H9 (cell line): Measurements from ENCODE around the gene CLDN11. TPM values are rescaled to one million over a fixed set of nuclear protein-coding genes. Genes with fewer than 3 reads are reported as not detected.

Experiments used
- DNase-seq: peaks from one replicate; pipeline ENCODE4 v3.0.0-alpha.2; 2017
- H2AFZ ChIP-seq: one replicate; pipeline ENCODE4 v1.6.1; 2013; ENCODE audit warnings: mild to moderate bottlenecking, low read length, control low read depth, moderate library complexity
- H2AK5ac ChIP-seq: 2 replicates; pipeline ENCODE4 v1.6.1; 2013; ENCODE audit warnings: low read length, control low read depth, mixed read lengths; ENCODE audit not compliant: insufficient read length
- H2BK120ac ChIP-seq: one replicate; pipeline ENCODE4 v1.6.1; 2013; ENCODE audit warnings: low read depth, mild to moderate bottlenecking, low read length, control low read depth, inconsistent platforms; ENCODE audit not compliant: poor library complexity, severe bottlenecking
- H2BK12ac ChIP-seq: 2 replicates; pipeline ENCODE4 v1.6.1; 2013; ENCODE audit warnings: low read length, control low read depth, mixed read lengths, low read depth; ENCODE audit not compliant: insufficient read length
- H2BK15ac ChIP-seq: 2 replicates; pipeline ENCODE4 v1.6.1; 2013; ENCODE audit warnings: low read depth, low read length, control low read depth
- H2BK20ac ChIP-seq: one replicate; pipeline ENCODE4 v1.6.1; 2013; ENCODE audit warnings: low read depth, mild to moderate bottlenecking, low read length, control low read depth, inconsistent platforms; ENCODE audit not compliant: poor library complexity, severe bottlenecking
- H2BK5ac ChIP-seq: 2 replicates; pipeline ENCODE4 v1.6.1; 2013; ENCODE audit warnings: low read length, control low read depth, mixed read lengths; ENCODE audit not compliant: insufficient read length
- H3K14ac ChIP-seq: 2 replicates; pipeline ENCODE4 v1.6.1; 2013; ENCODE audit warnings: low read length, control low read depth; ENCODE audit not compliant: insufficient read depth
- H3K18ac ChIP-seq: 2 replicates; pipeline ENCODE4 v1.6.1; 2013; ENCODE audit warnings: low read depth, mild to moderate bottlenecking, mixed read lengths, low read length, control low read depth; ENCODE audit not compliant: insufficient read length
- H3K23ac ChIP-seq: 2 replicates; pipeline ENCODE4 v1.6.1; 2013; ENCODE audit warnings: low read length, control low read depth, mixed read lengths, low read depth; ENCODE audit not compliant: insufficient read length
- H3K23me2 ChIP-seq: 2 replicates; pipeline ENCODE4 v1.6.1; 2013; ENCODE audit warnings: low read depth, mild to moderate bottlenecking, mixed read lengths, low read length, control low read depth; ENCODE audit not compliant: insufficient read length, poor library complexity, severe bottlenecking
- H3K27ac ChIP-seq: 2 replicates; pipeline ENCODE4 v1.5.1; 2013; ENCODE audit warnings: low read length, control low read depth, mixed read lengths, low read depth; ENCODE audit not compliant: insufficient read length
- H3K27me3 ChIP-seq: 2 replicates; pipeline ENCODE4 v1.6.1; 2013; ENCODE audit warnings: low read length, control low read depth, inconsistent platforms; ENCODE audit not compliant: insufficient read depth
- H3K4ac ChIP-seq: 2 replicates; pipeline ENCODE4 v1.6.1; 2013; ENCODE audit warnings: low read depth, mild to moderate bottlenecking, control low read depth, inconsistent platforms, low read length, moderate library complexity
- H3K4me1 ChIP-seq: 2 replicates; pipeline ENCODE4 v1.6.1; 2013; ENCODE audit warnings: low read length, control low read depth, inconsistent platforms; ENCODE audit not compliant: insufficient read depth
- H3K4me2 ChIP-seq: 2 replicates; pipeline ENCODE4 v1.6.1; 2013; ENCODE audit warnings: low read length, control low read depth, mixed read lengths; ENCODE audit not compliant: insufficient read length, insufficient read depth
- H3K56ac ChIP-seq: 2 replicates; pipeline ENCODE4 v1.6.1; 2013; ENCODE audit warnings: low read depth, mild to moderate bottlenecking, mixed read lengths, low read length, control low read depth; ENCODE audit not compliant: insufficient read length
- H3K79me1 ChIP-seq: 2 replicates; pipeline ENCODE4 v1.6.1; 2013; ENCODE audit warnings: low read depth, mild to moderate bottlenecking, moderate library complexity, low read length, control low read depth, inconsistent platforms; ENCODE audit not compliant: insufficient read depth, poor library complexity, severe bottlenecking
- H3K79me2 ChIP-seq: 2 replicates; pipeline ENCODE4 v1.6.1; 2013; ENCODE audit warnings: low read length, control low read depth, inconsistent platforms; ENCODE audit not compliant: insufficient read depth
- H3K9ac ChIP-seq: 2 replicates; pipeline ENCODE4 v1.6.1; 2013; ENCODE audit warnings: low read length, control low read depth, mixed read lengths; ENCODE audit not compliant: insufficient read length; ENCODE audit errors: extremely low read depth
- H3K9me3 ChIP-seq: one replicate; pipeline ENCODE4 v1.6.1; 2013; ENCODE audit warnings: low read depth, low read length, inconsistent platforms; ENCODE audit not compliant: control insufficient read depth
- H3T11ph ChIP-seq: one replicate; pipeline ENCODE4 v1.6.1; 2013; ENCODE audit warnings: mild to moderate bottlenecking, low read length, control low read depth, inconsistent platforms
- H4K20me1 ChIP-seq: one replicate; pipeline ENCODE4 v1.6.1; 2013; ENCODE audit not compliant: control insufficient read depth, insufficient read length, insufficient read depth
- H4K5ac ChIP-seq: 2 replicates; pipeline ENCODE4 v1.6.1; 2013; ENCODE audit warnings: low read depth, mild to moderate bottlenecking, mixed read lengths, low read length, control low read depth; ENCODE audit not compliant: insufficient read length
- H4K8ac ChIP-seq: replicated peaks from 2 replicates; pipeline ENCODE4 v1.6.1; 2013; ENCODE audit warnings: low read length, control low read depth, mixed read lengths, low read depth; ENCODE audit not compliant: insufficient read length
- H4K91ac ChIP-seq: 2 replicates; pipeline ENCODE4 v1.6.1; 2013; ENCODE audit warnings: low read depth, mild to moderate bottlenecking, moderate library complexity, mixed read lengths, low read length, control low read depth; ENCODE audit not compliant: insufficient read length
- H3K27ac Mint-ChIP-seq, 3 experiments: 2 replicates in 2 of 3; 3 replicates in 1 of 3; pipeline ENCODE4 v1.8.0; 2020 to 2021; ENCODE audit warnings: mixed read lengths in 3 of 3, mild to moderate bottlenecking in 1 of 3, moderate library complexity in 1 of 3
- H3K27me3 Mint-ChIP-seq: 2 replicates; pipeline ENCODE4 v1.8.0; 2021; ENCODE audit warnings: low read depth, mild to moderate bottlenecking, moderate library complexity, mixed read lengths
- H3K36me3 Mint-ChIP-seq, 3 experiments: 2 replicates in 2 of 3; 3 replicates in 1 of 3; pipeline ENCODE4 v1.8.0; 2020 to 2021; ENCODE audit warnings: low read depth in 3 of 3, mixed read lengths in 3 of 3; ENCODE audit not compliant: insufficient read depth in 1 of 3
- H3K4me1 Mint-ChIP-seq, 2 experiments: 2 replicates each; pipeline ENCODE4 v1.8.0; 2020; ENCODE audit warnings: mixed read lengths in 2 of 2
- H3K4me3 Mint-ChIP-seq, 2 experiments: 2 replicates in 1 of 2; 3 replicates in 1 of 2; pipeline ENCODE4 v1.8.0; 2020 to 2021; ENCODE audit warnings: mild to moderate bottlenecking in 2 of 2, mixed read lengths in 2 of 2, moderate library complexity in 1 of 2
- H3K9me3 Mint-ChIP-seq, 2 experiments: 2 replicates in 1 of 2; 3 replicates in 1 of 2; pipeline ENCODE4 v1.8.0; 2020; ENCODE audit warnings: mild to moderate bottlenecking in 2 of 2, mixed read lengths in 2 of 2, moderate library complexity in 1 of 2
- CTCF ChIP-seq: fragments of 200-600 bp; sonication (generic); conservative IDR thresholded peaks from 3 replicates; pipeline ENCODE4 v1.8.0; 2021; ENCODE audit warnings: antibody characterized with exemption, mild to moderate bottlenecking
- WGBS: extraction: QIAGEN DNeasy Blood & Tissue Kit; methylation state at CpG from one replicate; pipeline ENCODE4 v1.1.7; 2013; ENCODE audit warnings: missing lambda C conversion rate, low lambda C conversion rate, mixed read lengths; ENCODE audit not compliant: insufficient read length; ENCODE audit errors: extremely low coverage; 5-methylcytosine and 5-hydroxymethylcytosine counted together
- total RNA-seq: library from RNA; stranded (reverse); gene quantifications from 2 replicates; pipeline ENCODE4 v1.2.1, GENCODE V29; 2021

Gene CLDN11
- total RNA-seq, 1 experiment from 2014 or later: 1.7 TPM

- Histone ChIP-seq H3K56ac (no peak overlapping the region), H3K4me2 (no peak overlapping the region), H3K14ac (no peak overlapping the region; the same call in 1 of the 2 replicates), H2AFZ (no peak overlapping the region), H3K23ac (no peak overlapping the region), H3K79me2 (no peaks in the 10 kb centered on the region), H3K9ac (no peak overlapping the region), H3T11ph (no peak overlapping the region), H4K5ac (no peak overlapping the region), H3K79me1 (no peaks in the 10 kb centered on the region), H2BK15ac (no peak overlapping the region), H4K20me1 (no peaks in the 10 kb centered on the region), H3K4ac (no peak overlapping the region), H2BK20ac (no peak overlapping the region), H3K27ac (no peak overlapping the region), H2AK5ac (no peak overlapping the region), H3K23me2 (no peaks in the 10 kb centered on the region), H2BK12ac (no peak overlapping the region), H3K27me3 (no peaks in the 10 kb centered on the region), H2BK5ac (no peak overlapping the region), H4K91ac (no peak overlapping the region), H3K9me3 (no peaks in the 10 kb centered on the region), H3K4me1 (no peaks in the 10 kb centered on the region), H2BK120ac (no peak overlapping the region), H4K8ac (no peak overlapping the region), H3K18ac (no peak overlapping the region)
- Mint-ChIP-seq H3K27me3 (no peaks in the 10 kb centered on the region), H3K9me3 (no peaks in the 10 kb centered on the region), H3K36me3 (no peaks in the 10 kb centered on the region), H3K27ac (peak overlapping the region in 1 of 3 experiments; percentile 17; a peak in 1 of 7 replicates), H3K4me3 (no peak overlapping the region), H3K4me1 (peaks cover 29 to 43% of the 10 kb centered on the region in 2 experiments)
- DNase-seq: no peak
- no CpG with 5 or more reads among the region's 3 CpGs for WGBS
- TF ChIP-seq CTCF: no peak
Measured at GRCh38 chr3:170471149-170471548, 52.5 kb downstream of the CLDN11 start.
